GM19240 (cell line): ENCODE data around the gene KIF20B.
A peak's percentile ranks its signal among the peaks of the same experiment; 100 is the strongest.

Experiments used
- DNase-seq: peaks from one replicate; pipeline ENCODE4 v3.0.0; 2011; ENCODE audit warnings: low spot score; ENCODE audit not compliant: insufficient read length

Gene KIF20B

DNA sequence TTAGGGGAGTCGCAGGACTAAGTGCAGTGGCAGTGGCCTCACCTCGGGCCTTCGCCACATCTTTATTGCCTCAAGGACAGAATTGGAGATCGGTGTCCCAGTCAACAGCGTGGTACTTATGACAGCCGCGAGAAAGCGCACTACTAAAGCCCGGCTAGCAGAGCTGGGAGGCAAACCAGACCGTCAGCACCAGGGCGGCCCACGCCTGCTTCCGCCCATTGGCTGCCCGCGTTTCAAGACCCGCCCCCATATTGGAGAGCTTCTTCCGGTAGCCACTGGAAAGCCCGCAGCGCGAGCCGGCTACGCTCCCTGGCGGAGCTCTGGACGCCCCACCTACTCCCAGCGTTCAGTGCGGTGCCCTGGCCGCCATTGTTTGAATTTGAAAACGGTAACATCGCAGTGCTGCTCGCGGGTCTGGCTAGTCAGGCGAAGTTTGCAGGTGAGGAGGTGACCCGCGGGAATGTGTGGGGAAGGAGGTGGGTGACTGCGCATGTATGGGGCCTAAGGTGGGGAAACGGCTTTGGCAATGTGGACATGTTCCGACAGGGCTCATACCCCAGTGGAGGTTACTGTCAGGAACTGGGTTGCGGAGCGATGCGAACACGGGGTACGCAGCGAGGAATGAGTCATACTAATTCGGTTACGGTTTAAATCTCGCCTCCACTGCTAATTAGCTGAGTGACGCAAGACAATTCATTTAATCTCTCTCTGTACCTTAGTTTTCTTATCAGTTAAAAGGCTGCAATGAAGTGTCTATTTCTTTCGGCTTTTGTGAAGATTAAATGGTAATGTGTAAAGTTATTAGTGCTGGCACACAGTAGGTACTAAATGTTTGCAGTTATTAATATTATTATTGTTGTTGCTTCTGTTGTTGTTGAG is at the start of gene KIF20B:
TSS of gene KIF20B (plus strand) at position 349 of the 879 bp plus-strand sequence. CDS start 3,705 bp downstream, outside the sequence.
- DNase-seq = peak; percentile 77

DNA sequence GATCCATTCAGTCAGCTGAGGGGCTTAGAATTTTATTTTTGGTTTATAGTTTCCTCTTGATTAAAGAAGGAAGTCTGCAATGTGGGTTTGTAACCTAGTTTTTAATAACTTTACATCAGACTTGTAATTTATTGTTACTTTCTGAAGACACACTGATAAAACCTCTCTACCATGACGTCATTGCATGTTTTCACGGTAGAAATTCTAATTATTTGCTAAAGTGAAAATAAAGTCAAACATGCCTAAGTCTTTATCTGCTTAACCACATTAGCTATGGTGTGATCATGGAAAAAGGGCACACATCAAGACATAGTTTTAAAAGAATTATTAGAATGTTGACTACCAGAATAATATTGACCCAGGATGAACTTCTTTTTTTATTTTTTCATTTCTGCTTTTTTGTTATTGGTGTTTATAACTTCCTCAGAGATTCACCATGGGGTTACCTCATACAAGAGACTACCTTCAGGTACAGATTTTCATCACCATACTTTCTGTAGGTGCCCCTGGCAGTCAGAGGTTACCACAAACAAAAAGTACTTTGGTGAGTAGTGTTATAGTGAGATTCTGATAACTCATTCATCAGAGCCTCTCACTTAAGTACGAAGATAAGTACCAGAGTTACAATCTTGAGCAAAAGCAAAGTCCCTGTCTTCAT is 49.3 kb upstream of the KIF20B start:
- DNase-seq = no peak

GRCh38 chr10:89652806-89653370 is 48.5 kb upstream of the KIF20B start:
- DNase-seq = no peak

GRCh38 chr10:89653410-89653869 is 48.0 kb upstream of the KIF20B start:
- DNase-seq = no peak

DNA sequence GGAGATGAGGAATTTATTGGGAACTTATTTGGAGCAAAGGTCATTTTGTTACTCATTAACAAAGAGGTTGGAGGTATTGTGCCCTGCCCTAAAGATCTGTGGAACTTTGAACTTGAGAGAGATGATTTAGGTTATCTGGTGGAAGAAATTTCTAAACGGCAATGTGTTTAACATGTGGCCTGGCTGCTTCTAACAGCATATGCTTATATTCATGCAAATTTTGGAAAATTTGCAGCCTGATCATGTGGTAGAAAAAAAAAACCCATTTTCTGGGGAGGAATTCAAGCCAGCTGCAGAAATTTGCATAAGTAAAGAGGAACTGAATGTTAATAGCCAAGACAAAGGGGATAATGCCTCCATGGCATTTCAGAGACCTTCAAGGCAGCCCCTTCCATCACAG is 45.7 kb upstream of the KIF20B start:
- DNase-seq = no peak

DNA sequence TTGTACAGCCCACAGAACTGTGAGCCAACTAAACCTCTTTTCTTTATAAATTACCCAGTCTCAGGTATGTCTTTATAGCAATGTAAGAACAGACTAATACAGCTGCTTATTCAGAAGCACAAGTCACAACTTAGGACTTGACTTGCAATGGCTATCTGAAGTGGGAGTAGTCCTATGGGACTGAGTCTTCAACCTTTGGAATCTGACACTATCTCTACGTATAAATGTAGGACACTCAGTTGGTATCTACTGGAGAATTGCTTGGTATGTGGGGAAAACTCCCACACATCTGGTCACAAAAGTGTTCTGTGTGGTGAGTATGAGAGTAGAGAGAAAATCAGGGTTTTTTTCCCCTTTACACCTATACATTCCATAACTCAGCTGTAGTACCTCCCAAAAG is 44.1 kb upstream of the KIF20B start:
- no peak for DNase-seq

DNA sequence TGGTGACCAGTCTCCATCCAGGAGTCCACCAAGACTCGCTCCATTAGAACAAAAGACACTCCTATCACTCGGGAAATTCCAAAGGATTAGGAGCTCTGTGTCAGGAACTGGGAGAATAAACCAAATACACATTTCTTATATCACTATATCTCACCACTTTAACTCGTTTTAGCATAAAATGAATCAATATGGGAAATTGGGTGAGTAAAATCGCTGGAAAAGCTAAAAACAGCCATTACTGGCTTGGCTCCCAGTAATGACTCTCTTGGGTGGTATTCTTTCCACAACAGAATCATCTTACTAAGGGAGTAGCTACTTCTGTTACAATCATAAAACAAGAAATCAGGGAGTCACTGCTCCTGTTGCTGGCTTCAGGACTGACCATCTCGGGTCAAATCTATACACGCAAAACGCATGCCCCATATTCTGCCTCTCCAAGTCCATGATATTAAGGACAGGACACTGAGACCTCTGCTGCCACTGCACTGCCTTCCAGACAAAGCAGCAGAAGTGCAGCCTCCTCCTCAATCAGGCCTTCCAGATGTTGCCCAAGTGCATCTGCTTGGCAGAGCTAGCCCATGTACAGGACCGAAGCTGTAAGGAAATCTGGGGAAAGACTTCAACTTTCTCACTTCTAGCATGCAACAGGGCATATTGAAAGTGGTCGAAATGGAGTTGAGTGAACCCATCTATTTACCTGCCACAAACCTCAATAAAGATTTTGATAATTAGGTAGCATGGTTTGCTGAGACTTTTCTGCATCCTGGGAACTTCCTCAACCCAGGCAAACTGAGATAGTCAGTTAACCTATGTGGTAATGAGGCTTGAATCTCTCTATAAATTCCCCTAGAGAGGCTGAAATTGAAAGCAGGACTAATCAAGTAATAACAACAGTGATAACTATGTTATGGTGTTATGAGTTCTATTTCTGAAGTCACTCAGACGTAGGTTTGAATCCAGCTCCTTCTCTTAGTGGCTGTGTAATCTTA is 42.0 kb upstream of the KIF20B start:
- no peak for DNase-seq

GRCh38 chr10:89662596-89662995 is 38.8 kb upstream of the KIF20B start:
- no peak for DNase-seq

DNA sequence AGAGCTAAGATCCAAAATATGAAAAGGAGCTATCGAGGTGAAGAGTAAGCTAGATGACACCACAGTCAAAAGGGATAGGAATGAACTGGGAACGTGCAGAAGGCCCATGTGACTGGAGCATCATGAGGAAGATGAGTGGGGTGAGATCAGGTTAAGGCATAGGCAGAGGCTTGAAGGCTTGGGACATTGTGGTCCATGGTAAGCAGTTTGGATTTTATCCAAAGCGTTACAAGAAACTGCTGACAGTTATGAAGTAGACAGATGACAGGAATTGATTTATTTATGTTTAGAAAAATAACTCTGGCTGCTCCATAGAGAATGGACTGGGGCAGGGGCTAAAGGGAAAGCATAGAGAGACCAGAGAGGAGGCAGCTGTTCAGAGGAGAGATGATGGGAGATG is 38.2 kb upstream of the KIF20B start:
- no peak for DNase-seq

- no peak for DNase-seq
Observed at GRCh38 chr10:89664203-89664602, 37.2 kb upstream of the KIF20B start.

GRCh38 chr10:89665302-89665701 is 36.1 kb upstream of the KIF20B start:
- DNase-seq = no peak

GRCh38 chr10:89666138-89666537 is 35.3 kb upstream of the KIF20B start:
- no peak for DNase-seq

DNA sequence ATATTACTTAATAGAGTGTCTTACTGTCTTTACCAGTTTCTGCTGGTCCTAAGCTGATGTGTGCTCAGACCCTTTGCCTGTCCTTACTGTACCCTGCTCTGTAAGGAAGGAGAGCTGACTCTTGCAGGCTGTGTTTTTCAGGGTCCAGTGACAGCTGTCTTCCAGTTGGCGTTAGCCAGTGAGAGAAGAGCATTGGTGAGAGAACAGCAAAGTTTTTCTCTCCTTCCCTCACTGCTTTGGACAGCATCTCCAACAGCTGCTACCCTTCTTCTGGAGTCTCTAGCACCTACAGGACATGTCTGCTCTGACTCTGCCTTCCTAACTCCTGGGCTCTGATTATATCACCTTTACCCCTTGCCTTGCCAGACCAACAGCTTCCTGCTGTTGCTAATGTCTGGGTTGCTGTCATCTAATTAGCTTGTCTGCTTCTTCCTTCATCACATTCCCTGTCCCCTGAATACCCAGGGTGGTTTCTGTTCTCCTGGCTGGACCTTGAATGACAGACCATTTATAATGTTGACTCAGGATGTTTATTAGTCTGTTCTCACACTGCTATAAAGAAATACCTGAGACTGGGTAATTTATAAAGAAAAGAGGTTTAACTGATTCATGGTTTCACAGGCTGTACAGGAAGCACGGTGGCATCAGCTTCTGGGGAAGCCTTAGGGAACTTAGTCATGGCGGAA is 32.9 kb upstream of the KIF20B start:
- DNase-seq = no peak

DNA sequence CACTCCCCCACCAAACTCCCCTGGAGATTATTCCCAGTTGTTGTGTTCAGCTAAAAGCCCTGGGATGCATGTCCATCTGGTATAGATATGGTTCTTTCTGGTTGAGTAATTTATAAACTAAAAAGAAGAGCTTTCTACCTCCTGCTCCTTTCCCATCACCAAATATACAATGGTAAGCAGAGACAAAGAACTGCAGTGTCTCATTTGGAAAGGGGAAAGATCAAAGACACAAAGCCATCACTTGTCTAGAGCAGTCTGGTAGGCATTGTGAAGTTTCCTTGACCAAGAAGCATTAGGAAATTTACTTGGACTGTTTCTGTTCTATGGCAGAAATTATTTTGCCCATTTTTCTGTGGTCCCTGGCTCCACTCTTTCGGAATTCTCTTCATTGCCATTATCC is 31.4 kb upstream of the KIF20B start:
- DNase-seq = no peak

- DNase-seq = no peak
Observed at GRCh38 chr10:89670926-89671325, 30.5 kb upstream of the KIF20B start.

DNA sequence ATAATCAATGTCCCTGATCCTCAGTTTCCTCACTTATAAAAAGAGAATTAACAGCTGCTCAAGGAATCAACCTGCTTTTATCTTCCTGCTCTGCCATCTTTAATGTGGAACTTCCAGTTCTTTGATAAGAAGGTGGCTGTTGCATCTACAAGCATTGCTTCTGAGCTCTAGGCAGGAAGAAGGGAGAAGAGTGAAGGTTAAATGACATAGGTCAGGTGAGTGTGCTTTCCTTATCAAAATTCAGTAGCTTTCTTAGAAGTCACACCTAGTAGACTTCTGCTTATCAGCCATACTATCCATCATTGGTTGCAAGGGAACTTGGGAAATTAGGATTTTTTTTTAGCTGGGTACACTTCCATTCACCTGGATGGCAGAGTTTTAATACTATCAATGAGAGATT is 24.0 kb upstream of the KIF20B start:
- no peak for DNase-seq

- no peak for DNase-seq
Observed at GRCh38 chr10:89679986-89680385, 21.4 kb upstream of the KIF20B start.

GRCh38 chr10:89683883-89684282 is 17.5 kb upstream of the KIF20B start:
- no peak for DNase-seq

- no peak for DNase-seq
Observed at GRCh38 chr10:89684604-89685003, 16.8 kb upstream of the KIF20B start.

DNA sequence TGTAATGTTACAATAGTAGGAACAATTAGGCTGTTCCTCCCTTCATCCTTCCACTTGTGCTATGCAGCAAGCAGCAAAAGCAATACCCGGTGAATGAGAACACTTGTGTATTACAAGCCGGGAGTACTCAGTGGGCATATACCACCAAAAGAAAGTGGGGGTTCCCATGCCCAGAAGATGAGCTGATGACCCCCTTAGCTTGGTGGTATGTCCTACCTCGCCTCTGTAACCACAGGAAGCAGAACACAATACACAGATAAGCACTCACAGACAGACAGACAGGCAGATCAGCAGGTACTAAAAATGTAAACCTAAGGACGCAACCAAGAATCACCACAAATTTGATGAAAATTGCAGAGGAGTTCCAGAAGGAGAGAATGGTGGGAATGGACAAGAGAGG is 15.5 kb upstream of the KIF20B start:
- DNase-seq = no peak

DNA sequence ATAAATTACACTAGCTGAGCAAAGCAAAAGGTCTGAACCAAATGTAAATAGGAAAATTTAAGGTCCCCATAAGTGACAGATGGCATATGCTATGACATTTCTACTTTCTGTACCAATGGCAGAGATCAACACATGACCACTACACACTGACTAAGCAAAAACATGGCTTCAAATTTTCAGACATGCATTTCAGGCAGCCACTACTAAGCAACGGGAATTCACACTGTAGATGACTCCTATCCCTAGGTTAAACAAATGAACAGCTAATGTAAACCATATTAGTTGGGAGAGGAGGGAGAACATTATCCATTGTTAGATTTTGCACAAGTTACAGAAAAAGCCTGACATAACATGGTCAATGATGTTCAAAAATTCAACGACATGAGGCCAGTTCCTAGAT is 11.4 kb upstream of the KIF20B start:
- no peak for DNase-seq
